Measurements from ENCODE around the gene PLOD2. TPM values are rescaled to one million over a fixed set of nuclear protein-coding genes. Genes with fewer than 3 reads are reported as not detected.

The PLOD2 gene
- total and polyA plus RNA-seq, 2 of the 8 experiments (the other 6 are each of a cell fraction or from before 2014, with no cell fraction given), result 4.0 to 28.7 TPM

DNA sequence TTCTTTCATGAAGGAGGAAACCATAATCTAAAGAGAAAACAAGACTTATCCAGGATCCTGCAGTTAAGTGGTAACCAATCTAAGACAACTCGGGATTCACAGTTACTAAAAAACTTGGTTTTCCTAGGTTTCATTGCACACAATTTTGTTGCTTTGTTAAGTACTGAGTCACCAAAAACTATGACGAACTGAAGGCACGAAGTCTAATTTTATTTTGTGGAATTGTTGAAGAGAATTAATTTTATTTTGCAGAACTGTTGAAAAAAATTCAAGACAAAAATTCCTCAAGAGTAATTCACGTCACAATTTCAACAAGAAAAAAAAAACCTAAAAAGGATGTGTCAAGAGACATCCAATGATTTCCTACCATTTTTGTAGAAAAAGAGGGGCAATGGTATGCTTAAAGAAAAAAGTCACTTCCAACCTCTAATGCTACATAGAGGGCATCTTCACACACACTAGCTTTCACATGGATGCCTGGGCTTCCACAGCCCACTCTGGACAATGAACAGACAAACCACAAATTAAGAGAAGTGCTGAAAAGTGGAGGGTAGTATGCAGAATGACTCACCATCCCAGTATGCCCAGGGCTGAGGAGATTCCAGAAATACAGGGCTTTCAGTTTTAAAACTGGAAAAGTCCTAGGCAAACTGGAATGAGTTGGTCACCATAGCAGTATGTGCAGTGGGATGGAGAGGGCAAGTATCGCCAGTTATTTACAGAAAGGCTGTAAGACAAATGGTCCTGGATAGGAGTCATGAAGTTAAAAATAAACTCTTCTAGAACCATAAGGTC lies 29.2 kb downstream of the PLOD2 start:
- H3K79me1 ChIP-seq (ENCODE audit: low read depth, low read length), result no peaks in the 10 kb centered on the region
- 95% methylated on average over 5 of the region's 5 CpGs; no CpG with 5 or more reads in 1 of the 2 experiments for WGBS, 2 experiments (ENCODE audit: extremely low coverage in 1 of 2, insufficient coverage in 1 of 2, insufficient read length in 1 of 2, insufficient replicate concordance in 2 of 2, low coverage in 1 of 2, low lambda C conversion rate in 2 of 2, missing lambda C conversion rate in 1 of 2)
- no peaks in the 10 kb centered on the region for H3K23me2 ChIP-seq (ENCODE audit: low read depth, low read length)
- H3K18ac ChIP-seq (ENCODE audit: extremely low read depth, low read length), result no peak overlapping the region
- no peak overlapping the region for H3K27ac ChIP-seq (ENCODE audit: low read depth, low read length)
- H2BK120ac ChIP-seq (replicated peaks; ENCODE audit: low read depth, low read length), result no peak overlapping the region
- H2BK5ac ChIP-seq (ENCODE audit: low read depth, low read length), result no peak overlapping the region
- H3K36me3 ChIP-seq (ENCODE audit: control insufficient read depth in 2 of 4, insufficient read depth in 4 of 4, low read length in 3 of 4), result no peaks in the 10 kb centered on the region
- POLR2A ChIA-PET (ENCODE audit: partially characterized antibody), result no interaction called here
- TF ChIP-seq KDM1A (IDR thresholded peaks at IDR 0.05; ENCODE audit: borderline replicate concordance, low read length), result no peak
- no peak for TF ChIP-seq CTBP2 (IDR thresholded peaks at IDR 0.05; ENCODE audit: borderline replicate concordance, insufficient read depth, insufficient read length, low read length)
- no peak for TF ChIP-seq POU5F1 (IDR thresholded peaks at IDR 0.05; ENCODE audit: low read depth, low read length)
- TF ChIP-seq NANOG (IDR thresholded peaks at IDR 0.05; ENCODE audit: insufficient read depth, low read depth, low read length, poor library complexity, severe bottlenecking), result no peak
- TF ChIP-seq SP4 (IDR thresholded peaks at IDR 0.05; ENCODE audit: low read length), result no peak
- TF ChIP-seq EP300 (IDR thresholded peaks at IDR 0.05; ENCODE audit: borderline replicate concordance in 1 of 2, low read depth in 2 of 2, low read length in 2 of 2), result no peak
- H2AK5ac ChIP-seq (ENCODE audit: low read depth, low read length), result no peak overlapping the region
- H4K20me1 ChIP-seq (replicated peaks in 1 of 2; ENCODE audit: control insufficient read depth in 1 of 2, insufficient read depth in 2 of 2, low read length in 2 of 2), result peaks cover 0 to 2% of the 10 kb centered on the region in 2 experiments
- H3K14ac ChIP-seq (ENCODE audit: insufficient read length), result no peak overlapping the region
- H2BK20ac ChIP-seq (ENCODE audit: low read length), result no peak overlapping the region
- CTCF ChIA-PET (ENCODE audit: partially characterized antibody), result no interaction called here
- DNase-seq (ENCODE audit: low read depth in 1 of 2, low spot score in 2 of 2) (no peak), FAIRE-seq (no peak)
- H2AFZ ChIP-seq (ENCODE audit: low read length), result no peak overlapping the region
- no peak overlapping the region for H4K8ac ChIP-seq (ENCODE audit: extremely low read depth, insufficient read depth, low read length)
- H3K27me3 ChIP-seq (replicated peaks in 1 of 4; ENCODE audit: control insufficient read depth in 3 of 4, extremely low read depth in 1 of 4, insufficient read depth in 3 of 4, low read length in 3 of 4), result no peaks in the 10 kb centered on the region
- no peak overlapping the region for H3K4me2 ChIP-seq (ENCODE audit: insufficient read depth in 1 of 2, low read depth in 2 of 2, low read length in 2 of 2)
- no peak overlapping the region for H3K23ac ChIP-seq (ENCODE audit: insufficient read length)
- H3K4me1 ChIP-seq (replicated peaks in 1 of 4; ENCODE audit: control insufficient read depth in 3 of 4, insufficient read depth in 4 of 4, low read length in 3 of 4), result peaks cover 0 to 7% (median 2%) of the 10 kb centered on the region in 4 experiments; a peak in 1 of 7 replicates
- H3K9me3 ChIP-seq (ENCODE audit: insufficient read depth in 2 of 2, low read depth in 1 of 2, low read length in 1 of 2), result no peaks in the 10 kb centered on the region
- H3K56ac ChIP-seq (replicated peaks; ENCODE audit: insufficient read length, low read depth, low read length), result no peak overlapping the region
- no peak overlapping the region for H4K91ac ChIP-seq (replicated peaks; ENCODE audit: insufficient read length, low read length)
- H3K4ac ChIP-seq (replicated peaks; ENCODE audit: insufficient read length, low read depth, low read length), result no peak overlapping the region
- H2BK12ac ChIP-seq (ENCODE audit: low read depth, low read length), result no peak overlapping the region
- peaks cover 0 to 29% of the 10 kb centered on the region in 2 experiments; a peak in 2 of 4 replicates for H3K79me2 ChIP-seq (ENCODE audit: control insufficient read depth in 1 of 2, insufficient read depth in 2 of 2, low read length in 2 of 2)
- H4K5ac ChIP-seq (ENCODE audit: insufficient read length, low read depth, low read length), result no peak overlapping the region
- no peak overlapping the region for H2BK15ac ChIP-seq (ENCODE audit: low read length)
- H3K9ac ChIP-seq (replicated peaks in 1 of 4; ENCODE audit: extremely low read depth in 1 of 4, low read depth in 3 of 4, low read length in 3 of 4), result no peak overlapping the region
- no peak overlapping the region for H3K4me3 ChIP-seq (ENCODE audit: extremely low read depth in 1 of 4, insufficient read depth in 2 of 4, low read depth in 3 of 4, low read length in 4 of 4)

Measured in H1 (cell line).